Lung (tissue), 12 donors: ENCODE measurements around the gene PBX3. TPM values are rescaled to one million over a fixed set of nuclear protein-coding genes. Genes with fewer than 3 reads are reported as not detected.

Source experiments
- ATAC-seq: fragments of 200-7000 bp; cut with Tn5 transposase; one replicate; pipeline ENCODE4 v1.9.1; 2020; ENCODE audit warnings: moderate number of reproducible peaks; ENCODE audit not compliant: insufficient read depth, low FRiP score
- DNase-seq, 3 donors: peaks; one replicate each; pipeline ENCODE4 v3.0.0-alpha.2; 2013 to 2017
- H3K27ac ChIP-seq, 2 donors: one replicate each; pipeline ENCODE4 v1.5.1; 2013; ENCODE audit warnings: mild to moderate bottlenecking in 2 of 2, moderate library complexity in 2 of 2, control low read depth in 1 of 2, inconsistent platforms in 1 of 2, low read depth in 1 of 2, low read length in 1 of 2
- H3K27me3 ChIP-seq, 3 donors: one replicate each; pipeline ENCODE4 v1.5.1; 2013; ENCODE audit warnings: low read length in 2 of 3; ENCODE audit not compliant: control insufficient read depth in 3 of 3, insufficient read depth in 3 of 3
- H3K36me3 ChIP-seq, 4 donors: one replicate each; pipeline ENCODE4 v1.5.1; 2013; ENCODE audit warnings: low read length in 4 of 4, mild to moderate bottlenecking in 1 of 4, moderate library complexity in 1 of 4; ENCODE audit not compliant: control insufficient read depth in 4 of 4, insufficient read depth in 4 of 4
- H3K4me1 ChIP-seq, 5 donors: one replicate each; pipeline ENCODE4 v1.5.1; 2013; ENCODE audit warnings: low read length in 5 of 5, mild to moderate bottlenecking in 2 of 5, moderate library complexity in 1 of 5; ENCODE audit not compliant: control insufficient read depth in 5 of 5, insufficient read depth in 5 of 5
- H3K4me3 ChIP-seq: one replicate; pipeline ENCODE4 v1.5.1; 2013; ENCODE audit warnings: mild to moderate bottlenecking, control low read depth, moderate library complexity
- H3K9ac ChIP-seq, 2 donors: one replicate each; pipeline ENCODE4 v1.5.1; 2013; ENCODE audit warnings: low read length in 2 of 2, control low read depth in 1 of 2; ENCODE audit not compliant: insufficient read depth in 1 of 2
- H3K9me3 ChIP-seq, 4 donors: one replicate each; pipeline ENCODE4 v1.5.1; 2013; ENCODE audit warnings: low read length in 3 of 4, mild to moderate bottlenecking in 1 of 4, moderate library complexity in 1 of 4; ENCODE audit not compliant: control insufficient read depth in 4 of 4, insufficient read depth in 3 of 4
- WGBS, 2 donors: extraction: QIAGEN DNeasy Blood & Tissue Kit; methylation state at CpG; one replicate each; pipeline ENCODE4 v1.1.7; 2013; 5-methylcytosine and 5-hydroxymethylcytosine counted together
- polyA plus RNA-seq, 2 donors: library from polyadenylated mRNA; stranded (reverse); fragments of 200-250 nt; gene quantifications; one replicate each; pipeline ENCODE4 v1.2.1, GENCODE V29; 2013
- total RNA-seq, 2 donors: library from RNA; depleted of rRNA in 1 of 2; stranded (reverse); fragments of >200 nt in 1 of 2; gene quantifications; one replicate each; pipeline ENCODE4 v1.2.1, GENCODE V29; 2014 to 2021
- TF ChIP-seq, protein P1 (sequence below): IDR thresholded peaks from 2 replicates; pipeline ENCODE4 v1.5.1; 2012; ENCODE audit warnings: mild to moderate bottlenecking; ENCODE audit errors: control extremely low read depth, extremely low read depth
- donor health status: control.
- donor health status: control.
- donor health status: Bipolar disorder and iron deficiency.
- donor health status: healthy.
- donor health status: DM: yes; HTN: yes; CAD: no.

Gene PBX3
- total and polyA plus RNA-seq, 4 donors = 8.6 to 60.4 (median 26.4) TPM

DNA sequence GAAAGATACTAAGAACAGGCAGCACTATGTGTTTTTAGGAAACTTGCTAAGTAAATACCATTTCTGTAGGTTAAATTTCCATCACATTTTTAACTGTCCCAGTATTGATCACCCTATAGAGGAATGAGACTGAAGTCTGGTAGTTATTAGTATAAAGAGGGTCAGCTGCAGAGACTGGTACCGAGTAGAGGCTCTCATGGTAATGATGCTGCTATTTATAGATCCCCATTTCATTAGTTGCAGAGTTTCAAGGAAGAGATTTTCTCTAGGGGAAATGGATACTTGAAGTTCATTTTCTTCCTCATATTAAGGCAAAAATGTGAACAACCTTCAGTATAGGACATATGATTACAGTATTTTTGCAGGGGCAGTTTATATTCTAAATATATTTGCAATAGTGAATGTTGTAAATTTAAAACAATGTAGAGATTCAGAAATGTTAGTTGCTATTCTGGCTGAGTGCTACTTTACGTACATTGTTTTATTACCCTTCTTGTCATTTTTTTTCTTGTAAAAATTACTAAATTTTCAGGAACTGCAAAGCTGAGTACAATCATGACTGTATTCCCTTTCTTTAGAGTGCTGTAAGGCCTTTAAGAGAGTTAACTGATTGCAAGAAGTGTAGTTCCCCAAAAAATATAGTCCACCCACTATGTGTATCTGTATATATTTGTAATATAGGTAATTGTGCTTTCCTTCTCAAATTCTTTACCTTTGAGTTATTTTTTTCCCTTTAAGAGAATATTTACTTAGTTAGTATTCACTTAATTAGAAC, 14.7 kb downstream of the PBX3 start:
- H3K9me3 ChIP-seq = no peaks in the 10 kb centered on the region
- H3K4me3 ChIP-seq = no peak overlapping the region
- peaks cover 0 to 54% (median 20%) of the 10 kb centered on the region in 5 donors for H3K4me1 ChIP-seq
- ATAC-seq (no peak), DNase-seq (peak in 1 of 3 donors; percentile 24)
- no peak overlapping the region for H3K9ac ChIP-seq
- H3K36me3 ChIP-seq = no peaks in the 10 kb centered on the region
- 45 to 52% methylated on average over 2 of the region's 2 CpGs for WGBS, 2 donors
- TF ChIP-seq, protein P1, sequence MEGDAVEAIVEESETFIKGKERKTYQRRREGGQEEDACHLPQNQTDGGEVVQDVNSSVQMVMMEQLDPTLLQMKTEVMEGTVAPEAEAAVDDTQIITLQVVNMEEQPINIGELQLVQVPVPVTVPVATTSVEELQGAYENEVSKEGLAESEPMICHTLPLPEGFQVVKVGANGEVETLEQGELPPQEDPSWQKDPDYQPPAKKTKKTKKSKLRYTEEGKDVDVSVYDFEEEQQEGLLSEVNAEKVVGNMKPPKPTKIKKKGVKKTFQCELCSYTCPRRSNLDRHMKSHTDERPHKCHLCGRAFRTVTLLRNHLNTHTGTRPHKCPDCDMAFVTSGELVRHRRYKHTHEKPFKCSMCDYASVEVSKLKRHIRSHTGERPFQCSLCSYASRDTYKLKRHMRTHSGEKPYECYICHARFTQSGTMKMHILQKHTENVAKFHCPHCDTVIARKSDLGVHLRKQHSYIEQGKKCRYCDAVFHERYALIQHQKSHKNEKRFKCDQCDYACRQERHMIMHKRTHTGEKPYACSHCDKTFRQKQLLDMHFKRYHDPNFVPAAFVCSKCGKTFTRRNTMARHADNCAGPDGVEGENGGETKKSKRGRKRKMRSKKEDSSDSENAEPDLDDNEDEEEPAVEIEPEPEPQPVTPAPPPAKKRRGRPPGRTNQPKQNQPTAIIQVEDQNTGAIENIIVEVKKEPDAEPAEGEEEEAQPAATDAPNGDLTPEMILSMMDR = no peak
- no peaks in the 10 kb centered on the region for H3K27me3 ChIP-seq
- no peak overlapping the region for H3K27ac ChIP-seq

DNA sequence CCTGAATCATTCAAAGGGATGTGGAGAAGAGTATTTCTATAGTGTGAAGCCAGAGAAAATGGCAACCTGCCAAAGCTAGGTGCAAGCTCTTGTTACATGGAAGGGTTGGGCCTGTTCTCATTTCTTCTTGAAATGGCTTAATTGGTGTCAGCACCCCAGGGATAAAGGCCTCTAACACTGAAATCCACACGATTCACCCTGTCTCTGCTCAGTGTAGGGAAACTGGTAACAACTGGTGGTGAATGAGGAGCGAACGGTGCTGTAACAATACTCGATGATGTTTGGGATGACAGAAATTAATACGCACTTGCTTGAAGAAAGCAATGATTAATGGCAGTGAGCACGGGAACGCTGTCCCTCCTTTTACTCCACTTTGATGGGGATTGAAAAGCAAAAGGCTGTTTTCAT, 16.2 kb downstream of the PBX3 start:
- H3K27me3 ChIP-seq = no peaks in the 10 kb centered on the region
- TF ChIP-seq, protein P1 = no peak
- DNase-seq (peak; percentile 22 to 69 (median 58)), ATAC-seq (no peak)
- WGBS, 2 donors = 55 to 66% methylated on average over 7 of the region's 7 CpGs
- peaks cover 0 to 54% (median 20%) of the 10 kb centered on the region in 5 donors for H3K4me1 ChIP-seq
- H3K4me3 ChIP-seq = no peak overlapping the region
- H3K9ac ChIP-seq = peak overlapping the region in 1 of 2 donors; percentile 70
- H3K36me3 ChIP-seq = no peaks in the 10 kb centered on the region
- H3K27ac ChIP-seq = no peak overlapping the region
- no peaks in the 10 kb centered on the region for H3K9me3 ChIP-seq

DNA sequence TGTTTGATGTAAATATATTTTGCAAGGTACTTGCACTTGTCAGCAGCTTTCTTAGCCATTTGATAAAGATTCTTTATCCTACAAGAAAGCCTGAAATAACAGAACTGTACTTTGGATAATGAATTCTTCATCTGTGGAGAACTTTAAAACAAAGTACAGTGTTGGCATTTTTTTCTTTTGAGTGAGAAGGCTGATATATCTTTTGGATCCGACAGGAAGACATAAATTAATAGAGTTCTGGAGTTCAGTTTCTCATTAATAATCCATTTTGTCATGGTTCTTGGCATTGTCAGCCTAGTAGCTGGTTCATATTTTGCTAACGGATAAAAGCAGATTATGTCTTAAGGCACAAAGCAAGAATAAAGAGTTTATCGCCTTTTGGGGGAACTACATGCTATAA, 17.0 kb downstream of the PBX3 start:
- H3K27me3 ChIP-seq = no peaks in the 10 kb centered on the region
- no peak for ATAC-seq
- 64 to 74% methylated on average over 3 of the region's 3 CpGs for WGBS, 2 donors
- no peak for DNase-seq
- H3K36me3 ChIP-seq = no peaks in the 10 kb centered on the region
- H3K4me1 ChIP-seq = peaks cover 0 to 46% (median 14%) of the 10 kb centered on the region in 5 donors
- TF ChIP-seq, protein P1 = no peak
- H3K27ac ChIP-seq = no peak overlapping the region
- no peak overlapping the region for H3K4me3 ChIP-seq
- peak overlapping the region in 1 of 2 donors; percentile 1 for H3K9ac ChIP-seq
- no peaks in the 10 kb centered on the region for H3K9me3 ChIP-seq
